ENCODE data around the gene PLGRKT.
"Not testable (repeated sequence)": the region's sequence is repeated elsewhere in the genome, so short reads cannot be mapped to it uniquely, and the experiment has no call there.

Gene PLGRKT

DNA sequence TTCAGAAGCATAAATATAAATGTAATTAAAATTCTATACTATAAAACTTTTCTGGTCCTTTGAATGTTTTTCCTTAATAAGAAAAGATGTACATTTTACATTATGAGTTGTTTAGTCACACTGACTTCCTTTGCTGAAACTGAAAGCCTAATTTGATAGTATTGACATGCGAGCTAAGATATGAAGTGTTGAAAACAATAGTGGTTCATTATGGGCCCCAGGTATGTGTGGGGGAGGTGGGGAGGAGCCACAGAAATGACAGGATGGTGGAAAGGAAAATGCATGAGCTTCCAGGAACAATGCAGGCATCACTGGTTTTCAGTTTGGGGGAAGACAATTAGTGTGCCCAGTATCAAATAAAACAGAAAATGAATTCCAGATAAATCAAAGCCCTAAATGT is 62.6 kb downstream of the PLGRKT start:
- no peak for DNase-seq

DNA sequence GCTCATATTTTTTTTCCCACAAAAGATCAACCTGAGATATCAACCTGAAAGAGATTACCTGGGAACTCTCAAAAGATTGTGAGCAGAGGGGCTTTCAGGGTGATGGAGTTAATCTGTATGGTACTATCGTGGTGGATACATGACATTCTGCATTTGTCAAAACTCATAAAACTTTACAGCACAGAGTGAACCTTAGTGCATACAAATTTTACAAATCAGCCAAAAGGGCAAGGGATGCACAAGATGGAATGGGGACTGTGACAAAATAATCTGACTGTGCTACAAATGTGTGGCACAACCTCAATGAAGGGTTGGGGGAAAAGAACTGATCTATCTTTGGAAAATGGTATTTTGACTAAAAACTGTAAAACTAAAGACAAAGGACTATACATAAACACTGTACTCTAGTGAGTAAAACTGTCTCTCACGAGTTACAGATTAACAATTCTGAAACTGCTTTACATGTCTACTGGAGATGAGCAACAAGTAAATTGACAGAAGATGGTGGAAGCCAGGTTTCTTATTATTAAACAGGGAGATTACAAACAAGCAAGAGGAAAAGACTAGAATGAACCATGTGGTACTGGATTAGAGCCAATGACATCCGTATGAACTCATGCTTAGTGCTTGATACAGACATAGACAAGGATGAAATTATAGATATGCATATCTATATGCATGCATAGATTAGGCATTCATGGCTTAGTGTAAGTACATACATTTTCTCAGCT is 73.3 kb downstream of the PLGRKT start:
- no peak for DNase-seq

DNA sequence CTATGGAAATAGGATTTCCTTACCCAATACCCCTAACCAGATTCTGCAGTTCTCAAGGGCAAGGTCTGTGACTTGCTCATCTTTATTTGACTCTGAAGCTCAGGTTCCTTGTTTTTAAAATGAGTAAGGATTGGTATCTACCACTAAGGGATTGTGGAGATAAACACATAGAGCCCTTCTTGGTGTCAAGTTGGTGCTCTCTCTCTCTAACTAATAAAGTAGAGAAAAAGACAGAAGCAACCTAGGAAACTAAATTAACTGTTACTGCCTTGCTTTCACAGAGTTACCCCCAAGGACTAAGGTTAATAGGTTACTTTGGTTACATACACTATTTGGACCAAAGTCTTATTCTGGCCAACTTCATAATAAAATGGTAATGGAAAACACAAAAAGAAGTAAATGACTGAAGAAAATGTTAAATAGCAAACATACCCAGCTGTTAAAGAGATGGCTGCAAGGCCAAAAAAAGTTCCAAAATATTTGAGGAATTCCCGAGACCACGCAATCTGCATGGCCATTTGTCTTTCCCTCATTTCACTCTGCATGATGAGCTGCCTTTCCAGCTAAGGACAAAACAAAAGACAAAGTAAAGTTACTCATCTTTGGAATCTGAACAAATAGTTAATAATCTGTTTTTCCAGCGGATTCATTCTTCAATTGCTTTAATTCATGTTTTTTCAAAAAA is 76.3 kb downstream of the PLGRKT start:
- DNase-seq: no peak

DNA sequence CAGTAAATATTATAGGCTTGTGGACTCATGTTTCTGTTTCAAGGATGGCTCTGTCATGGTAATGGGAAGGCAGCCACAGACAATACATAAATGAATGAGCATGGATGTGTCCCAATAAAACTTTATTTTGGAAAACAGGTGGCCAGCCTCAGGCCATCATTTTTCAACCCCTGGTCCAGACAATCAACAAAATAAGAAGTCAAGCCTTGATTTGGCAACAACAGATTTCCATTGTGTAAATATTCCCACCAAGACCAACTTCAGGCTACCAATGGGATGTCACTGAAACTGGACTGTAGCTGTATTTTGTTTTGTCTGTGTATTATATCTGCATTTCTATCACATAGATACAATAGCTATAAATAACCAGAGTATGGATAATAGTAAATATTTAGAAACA is 77.4 kb downstream of the PLGRKT start:
- DNase-seq: no peak

DNA sequence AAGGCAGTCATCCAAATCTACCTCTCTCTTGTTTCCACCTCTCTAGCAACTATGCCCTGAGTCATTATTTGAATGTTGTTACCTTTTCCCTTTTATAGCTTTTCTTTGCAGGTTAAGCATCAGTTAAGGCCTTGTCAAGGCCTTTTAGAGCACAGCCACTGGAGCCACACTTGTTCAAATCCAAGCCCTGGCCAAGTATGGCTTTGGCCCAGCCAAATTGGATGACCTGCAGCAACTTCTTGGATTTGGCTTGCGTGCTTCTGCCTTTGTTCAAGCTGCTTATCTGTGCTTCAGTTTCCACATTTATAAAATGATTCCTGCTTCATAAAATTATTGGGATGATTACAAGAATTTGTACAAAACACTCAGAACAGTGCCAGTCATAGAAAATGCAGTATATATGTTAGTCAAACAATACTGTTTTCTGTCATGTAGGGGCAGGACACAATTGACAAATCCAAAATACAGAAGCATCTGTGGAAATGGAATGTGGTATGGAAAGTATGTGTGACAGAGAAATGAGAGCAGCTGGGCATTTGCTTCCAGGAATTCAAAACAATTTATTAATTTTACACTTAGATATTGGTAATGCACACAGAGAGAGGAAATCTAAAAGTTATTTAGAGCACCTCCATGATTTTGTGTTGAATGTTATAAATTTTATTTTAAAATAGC is 80.2 kb downstream of the PLGRKT start:
- DNase-seq: no peak

DNA sequence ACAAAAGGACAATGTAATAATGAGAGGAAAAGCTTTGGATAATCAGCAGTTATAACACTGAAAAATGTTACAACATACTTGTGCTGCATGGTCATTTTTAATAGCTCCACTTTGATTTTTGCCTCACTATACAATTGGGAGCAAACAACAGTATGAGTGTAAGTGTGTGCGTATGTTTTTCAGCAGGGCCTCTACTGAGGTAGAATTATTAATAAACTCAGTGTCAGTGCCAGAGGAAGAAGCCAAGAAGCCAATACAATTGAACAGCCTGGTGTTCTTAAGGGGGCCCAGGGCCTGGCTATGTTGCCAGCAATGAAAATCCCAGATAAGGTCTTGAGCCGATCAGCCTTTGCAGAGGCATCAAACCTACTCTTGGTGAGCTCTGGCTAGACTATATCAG is 81.9 kb downstream of the PLGRKT start:
- DNase-seq: no peak

DNA sequence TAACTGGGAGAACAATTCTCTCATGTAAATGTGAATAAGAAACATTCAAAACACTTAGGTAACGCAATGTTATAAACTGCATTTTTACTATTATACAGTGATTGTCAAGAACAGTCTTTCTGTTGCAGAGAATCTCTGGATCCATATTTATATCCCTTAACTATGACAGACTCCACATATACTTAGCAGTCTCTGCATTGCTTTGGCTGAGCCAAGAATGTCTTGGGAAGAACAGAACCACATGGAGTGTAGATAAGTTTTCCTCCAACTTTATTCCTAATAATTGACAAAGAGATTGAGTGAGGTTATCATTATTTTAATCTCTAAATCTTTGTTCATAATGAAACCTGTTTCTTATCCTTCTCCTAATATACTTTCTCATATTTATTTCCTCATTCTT is 82.5 kb downstream of the PLGRKT start:
- no peak for DNase-seq

GRCh38 chr9:5354184-5354583 is 83.5 kb downstream of the PLGRKT start:
- DNase-seq: no peak

DNA sequence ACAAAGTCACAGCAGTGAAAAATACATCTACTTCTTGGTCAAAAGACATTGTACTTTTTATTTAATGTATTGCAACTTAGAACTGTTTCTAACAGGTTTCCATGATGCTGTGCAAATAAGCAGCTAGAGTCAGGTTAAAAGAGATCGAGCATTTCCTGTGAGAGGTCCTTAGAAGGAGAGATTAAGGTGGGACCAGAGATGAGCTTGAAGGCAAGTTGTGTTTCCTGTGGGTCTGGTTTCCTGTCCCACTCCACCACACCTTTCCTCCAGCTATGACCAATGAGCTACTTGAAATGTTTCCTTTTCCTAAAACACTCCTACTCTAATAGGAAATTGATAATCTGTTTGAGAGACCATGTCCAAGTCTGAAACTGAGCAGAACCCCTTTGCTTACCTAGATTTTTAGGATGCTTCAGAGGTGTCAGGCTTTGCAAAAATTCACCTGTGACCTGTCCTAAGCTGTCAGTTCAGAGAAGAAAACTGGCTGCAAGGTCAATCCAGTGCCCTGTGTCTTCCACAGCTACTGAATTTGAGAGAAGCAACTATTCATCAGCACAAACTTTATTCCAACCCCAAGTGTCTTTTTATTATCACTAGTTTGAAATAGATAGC is 85.0 kb downstream of the PLGRKT start:
- no peak for DNase-seq

GRCh38 chr9:5338992-5339981 is 98.4 kb downstream of the PLGRKT start, which contains the start of gene RLN1:
RLN1 (minus strand) TSS chr9:5339876; CDS start chr9:5339746, 130 bp downstream.
- not testable (repeated sequence) for DNase-seq

DNA sequence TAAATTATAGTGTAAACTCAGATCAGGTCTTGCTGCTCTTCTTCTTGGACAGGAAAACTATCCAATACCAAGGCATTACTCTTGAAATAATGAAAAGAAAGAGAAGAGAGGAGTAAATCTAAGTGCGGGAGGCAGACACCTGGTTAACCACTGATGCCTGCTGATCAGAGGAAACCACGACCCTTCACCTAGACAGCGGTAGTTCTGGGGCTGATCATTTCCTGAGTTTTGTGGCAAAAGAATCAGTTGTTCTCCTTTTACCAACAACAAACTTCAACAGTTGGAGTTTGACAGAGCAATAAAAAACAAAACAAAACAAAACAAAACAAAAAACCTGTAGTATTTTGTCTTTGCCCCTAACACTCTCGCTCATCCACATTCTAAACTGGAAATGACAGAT is 101.0 kb downstream of the PLGRKT start:
- DNase-seq: no peak

GRCh38 chr9:5331276-5331675 is 106.4 kb downstream of the PLGRKT start:
- not testable (repeated sequence) for DNase-seq

- no peak for DNase-seq
These were observed 110.7 kb downstream of the PLGRKT start for GRCh38 chr9:5326893-5327548.

- DNase-seq: no peak
These were observed 111.5 kb downstream of the PLGRKT start for GRCh38 chr9:5326187-5326586.

DNA sequence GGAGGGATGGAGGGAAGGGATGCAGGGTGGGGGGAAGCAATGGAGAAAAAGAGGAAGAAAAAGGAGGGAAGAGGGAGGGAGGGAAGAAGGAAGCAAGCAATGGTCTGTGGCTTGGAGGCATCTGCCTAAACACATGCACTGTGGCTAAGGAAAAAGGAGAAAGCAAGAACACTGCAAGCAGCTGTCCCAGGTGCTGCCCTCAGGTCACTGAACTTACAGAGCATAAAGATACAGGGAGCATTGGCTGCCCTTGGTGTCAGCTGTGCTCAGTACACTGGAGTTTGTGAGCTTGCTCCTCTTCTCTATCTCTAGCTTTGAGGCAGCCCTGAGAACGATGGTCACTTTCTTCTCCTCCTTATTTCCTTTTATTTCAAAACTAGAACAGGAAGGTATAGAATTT is 116.1 kb downstream of the PLGRKT start:
- not testable (repeated sequence) for DNase-seq

DNA sequence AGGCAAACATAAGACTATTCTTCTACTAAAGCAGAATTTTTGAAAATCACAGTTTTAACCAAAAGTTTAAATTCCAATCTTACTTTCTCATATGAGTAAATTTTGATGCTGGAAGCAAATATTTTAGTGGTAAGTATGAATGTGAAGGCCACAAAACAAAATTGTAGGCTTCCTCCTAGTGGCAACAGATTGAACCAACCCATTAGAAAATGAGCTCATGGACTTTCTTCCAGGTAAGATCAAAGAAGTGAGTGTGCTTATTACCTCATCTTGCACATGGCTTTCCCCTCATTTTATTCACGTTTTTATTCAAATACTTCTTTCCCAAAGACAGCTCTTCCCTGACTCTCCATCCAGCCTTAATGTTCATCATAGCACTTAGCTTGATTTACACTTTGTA is 116.7 kb downstream of the PLGRKT start:
- no peak for DNase-seq

GRCh38 chr9:5316406-5316805 is 121.3 kb downstream of the PLGRKT start:
- not testable (repeated sequence) for DNase-seq

- DNase-seq: no peak
These were observed 122.4 kb downstream of the PLGRKT start for GRCh38 chr9:5315187-5315923.

DNA sequence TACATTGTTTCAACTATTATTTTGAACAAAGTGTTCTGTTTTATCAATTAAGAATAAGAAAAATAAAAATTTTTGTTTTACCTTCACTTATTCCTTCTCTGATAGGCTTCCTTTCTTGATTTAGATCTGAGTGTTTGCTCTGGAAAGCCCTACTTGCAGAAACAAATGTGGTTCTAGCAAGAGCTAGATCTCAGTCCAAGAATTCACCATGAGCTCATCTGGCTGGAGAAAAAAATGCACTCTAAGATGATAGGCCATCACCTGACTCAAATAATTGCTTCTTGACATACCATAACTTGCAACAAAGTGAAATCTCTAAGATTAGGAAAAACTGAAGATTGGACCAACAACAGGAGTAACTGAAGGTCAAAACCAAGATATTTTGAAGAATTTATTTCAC is 126.9 kb downstream of the PLGRKT start:
- no peak for DNase-seq
